Rectal smooth muscle tissue (tissue), 1 donor: Measurements from ENCODE around the gene FBLL1.
"Not testable (repeated sequence)": the region's sequence is repeated elsewhere in the genome, so short reads cannot be mapped to it uniquely, and the experiment has no call there.

Experiments used
- H3K27ac ChIP-seq: one replicate; pipeline ENCODE4 v1.7.0; 2013; ENCODE audit warnings: low read depth, low read length, inconsistent platforms
- H3K27me3 ChIP-seq: one replicate; pipeline ENCODE4 v1.7.0; 2013; ENCODE audit warnings: low read length; ENCODE audit not compliant: control insufficient read depth, insufficient read depth
- H3K36me3 ChIP-seq: one replicate; pipeline ENCODE4 v1.7.0; 2013; ENCODE audit warnings: low read length; ENCODE audit not compliant: control insufficient read depth, insufficient read depth
- H3K4me1 ChIP-seq: one replicate; pipeline ENCODE4 v1.7.0; 2013; ENCODE audit warnings: low read length; ENCODE audit not compliant: control insufficient read depth, insufficient read depth
- H3K4me3 ChIP-seq: one replicate; pipeline ENCODE4 v1.7.0; 2013; ENCODE audit warnings: low read length
- H3K9ac ChIP-seq: one replicate; pipeline ENCODE4 v1.7.0; 2013; ENCODE audit warnings: low read length

Gene FBLL1

GRCh38 chr5:168563959-168564358 lies 34.9 kb downstream of the FBLL1 start:
- no peak overlapping the region for H3K27ac ChIP-seq
- H3K4me1 ChIP-seq = no peaks in the 10 kb centered on the region
- H3K27me3 ChIP-seq = no peaks in the 10 kb centered on the region
- peaks cover 8% of the 10 kb centered on the region for H3K36me3 ChIP-seq
- H3K4me3 ChIP-seq = no peak overlapping the region
- no peak overlapping the region for H3K9ac ChIP-seq

GRCh38 chr5:168568738-168569137 lies 39.6 kb downstream of the FBLL1 start:
- H3K9ac ChIP-seq = no peak overlapping the region
- no peaks in the 10 kb centered on the region for H3K27me3 ChIP-seq
- H3K4me3 ChIP-seq = no peak overlapping the region
- peaks cover 4% of the 10 kb centered on the region for H3K36me3 ChIP-seq
- no peak overlapping the region for H3K27ac ChIP-seq
- H3K4me1 ChIP-seq = no peaks in the 10 kb centered on the region

GRCh38 chr5:168570490-168571328 lies 41.6 kb downstream of the FBLL1 start:
- H3K27ac ChIP-seq = no peak overlapping the region
- H3K9ac ChIP-seq = no peak overlapping the region
- H3K27me3 ChIP-seq = no peaks in the 10 kb centered on the region
- no peaks in the 10 kb centered on the region for H3K4me1 ChIP-seq
- no peak overlapping the region for H3K4me3 ChIP-seq
- H3K36me3 ChIP-seq = peaks cover 2% of the 10 kb centered on the region

- H3K4me1 ChIP-seq = not testable (repeated sequence)
Measured at GRCh38 chr5:168573663-168574062, 44.6 kb downstream of the FBLL1 start.

GRCh38 chr5:168574156-168574555 lies 45.1 kb downstream of the FBLL1 start:
- not testable (repeated sequence) for H3K4me3 ChIP-seq, H3K36me3 ChIP-seq, H3K27me3 ChIP-seq, H3K27ac ChIP-seq, H3K4me1 ChIP-seq, H3K9ac ChIP-seq

More at GRCh38 chr5:168573663-168574062, 44.6 kb downstream of the FBLL1 start:
- not testable (repeated sequence) for H3K36me3 ChIP-seq, H3K27ac ChIP-seq, H3K9ac ChIP-seq, H3K4me3 ChIP-seq, H3K27me3 ChIP-seq

- no peak overlapping the region for H3K4me3 ChIP-seq
- no peak overlapping the region for H3K27ac ChIP-seq
- H3K27me3 ChIP-seq = no peaks in the 10 kb centered on the region
- no peaks in the 10 kb centered on the region for H3K36me3 ChIP-seq
- H3K9ac ChIP-seq = no peak overlapping the region
- H3K4me1 ChIP-seq = peaks cover 7% of the 10 kb centered on the region
Measured at GRCh38 chr5:168575391-168576372, 46.6 kb downstream of the FBLL1 start.

GRCh38 chr5:168578006-168578405 lies 48.9 kb downstream of the FBLL1 start:
- H3K27me3 ChIP-seq = no peaks in the 10 kb centered on the region
- H3K36me3 ChIP-seq = no peaks in the 10 kb centered on the region
- H3K27ac ChIP-seq = no peak overlapping the region
- no peak overlapping the region for H3K9ac ChIP-seq
- peak overlapping the region; percentile 98 for H3K4me3 ChIP-seq
- H3K4me1 ChIP-seq = peaks cover 7% of the 10 kb centered on the region

GRCh38 chr5:168578538-168579487 lies 49.7 kb downstream of the FBLL1 start, which contains the start of gene PANK3:
PANK3 (minus strand) TSS chr5:168579368; CDS start chr5:168579283, 85 bp downstream.
- Histone ChIP-seq H3K27ac (peak within 1 kb of the TSS; percentile 94), H3K36me3 (no peaks in the 10 kb centered on the region), H3K9ac (peak within 1 kb of the TSS; percentile 92), H3K27me3 (no peaks in the 10 kb centered on the region), H3K4me3 (peak within 1 kb of the TSS; percentile 98), H3K4me1 (peaks cover 7% of the 10 kb centered on the region)

GRCh38 chr5:168579488-168580226 lies 50.6 kb downstream of the FBLL1 start:
- Histone ChIP-seq H3K4me1 (peaks cover 7% of the 10 kb centered on the region), H3K9ac (peak overlapping the region; percentile 69), H3K27me3 (no peaks in the 10 kb centered on the region), H3K27ac (peak overlapping the region; percentile 94), H3K4me3 (peak overlapping the region; percentile 98), H3K36me3 (no peaks in the 10 kb centered on the region)

GRCh38 chr5:168580227-168580508 lies 51.1 kb downstream of the FBLL1 start:
- Histone ChIP-seq H3K4me1 (peaks cover 7% of the 10 kb centered on the region), H3K4me3 (peak overlapping the region; percentile 58), H3K27ac (peak overlapping the region; percentile 91), H3K27me3 (no peaks in the 10 kb centered on the region), H3K9ac (peak overlapping the region; percentile 69), H3K36me3 (no peaks in the 10 kb centered on the region)
